ENCODE measurements around the gene VAC14.

DNA sequence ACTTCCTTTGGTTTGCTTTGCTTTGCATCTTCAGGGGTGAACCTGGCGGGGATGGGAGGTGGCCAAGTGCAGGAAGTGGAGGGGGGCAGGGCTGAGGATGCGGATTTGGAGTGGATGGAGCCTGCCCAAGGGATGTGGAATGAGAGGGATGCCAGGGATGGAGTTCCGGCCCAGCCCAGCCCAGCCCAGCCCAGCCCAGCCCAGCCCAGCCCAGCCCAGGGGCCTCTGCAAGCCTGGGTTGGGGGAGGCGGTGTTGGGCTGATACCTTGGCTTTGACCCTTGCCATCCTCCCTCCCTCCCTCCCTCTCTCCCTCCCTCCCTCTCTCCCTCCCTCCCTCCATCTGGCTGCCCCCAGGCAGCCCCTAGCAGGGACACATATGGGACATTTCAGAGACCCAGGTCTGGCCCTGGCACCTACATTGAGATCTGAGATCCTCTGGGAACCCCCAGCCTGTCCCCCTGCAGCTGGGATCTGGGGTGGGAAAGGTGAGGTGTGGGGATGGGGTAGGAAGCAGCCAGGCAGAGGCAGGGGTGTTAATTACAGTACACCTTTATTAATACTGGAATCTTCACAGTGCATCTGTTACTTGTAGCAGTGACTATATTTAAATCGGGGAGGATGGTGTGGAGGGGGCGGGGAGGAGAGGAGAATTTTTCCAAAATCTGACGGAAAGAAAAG, 140.1 kb downstream of the VAC14 start:
- TF ChIP-seq EP300 (IDR thresholded peaks at IDR 0.05; ENCODE audit: borderline replicate concordance) = no peak
- TF ChIP-seq, protein P1, sequence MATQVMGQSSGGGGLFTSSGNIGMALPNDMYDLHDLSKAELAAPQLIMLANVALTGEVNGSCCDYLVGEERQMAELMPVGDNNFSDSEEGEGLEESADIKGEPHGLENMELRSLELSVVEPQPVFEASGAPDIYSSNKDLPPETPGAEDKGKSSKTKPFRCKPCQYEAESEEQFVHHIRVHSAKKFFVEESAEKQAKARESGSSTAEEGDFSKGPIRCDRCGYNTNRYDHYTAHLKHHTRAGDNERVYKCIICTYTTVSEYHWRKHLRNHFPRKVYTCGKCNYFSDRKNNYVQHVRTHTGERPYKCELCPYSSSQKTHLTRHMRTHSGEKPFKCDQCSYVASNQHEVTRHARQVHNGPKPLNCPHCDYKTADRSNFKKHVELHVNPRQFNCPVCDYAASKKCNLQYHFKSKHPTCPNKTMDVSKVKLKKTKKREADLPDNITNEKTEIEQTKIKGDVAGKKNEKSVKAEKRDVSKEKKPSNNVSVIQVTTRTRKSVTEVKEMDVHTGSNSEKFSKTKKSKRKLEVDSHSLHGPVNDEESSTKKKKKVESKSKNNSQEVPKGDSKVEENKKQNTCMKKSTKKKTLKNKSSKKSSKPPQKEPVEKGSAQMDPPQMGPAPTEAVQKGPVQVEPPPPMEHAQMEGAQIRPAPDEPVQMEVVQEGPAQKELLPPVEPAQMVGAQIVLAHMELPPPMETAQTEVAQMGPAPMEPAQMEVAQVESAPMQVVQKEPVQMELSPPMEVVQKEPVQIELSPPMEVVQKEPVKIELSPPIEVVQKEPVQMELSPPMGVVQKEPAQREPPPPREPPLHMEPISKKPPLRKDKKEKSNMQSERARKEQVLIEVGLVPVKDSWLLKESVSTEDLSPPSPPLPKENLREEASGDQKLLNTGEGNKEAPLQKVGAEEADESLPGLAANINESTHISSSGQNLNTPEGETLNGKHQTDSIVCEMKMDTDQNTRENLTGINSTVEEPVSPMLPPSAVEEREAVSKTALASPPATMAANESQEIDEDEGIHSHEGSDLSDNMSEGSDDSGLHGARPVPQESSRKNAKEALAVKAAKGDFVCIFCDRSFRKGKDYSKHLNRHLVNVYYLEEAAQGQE (IDR thresholded peaks at IDR 0.05; ENCODE audit: low read depth) = no peak
- TF ChIP-seq CREB1 (IDR thresholded peaks at IDR 0.05; ENCODE audit: low read depth) = no peak
- TF ChIP-seq EGR1 (IDR thresholded peaks at IDR 0.05) = no peak
- TF ChIP-seq YY1 (IDR thresholded peaks at IDR 0.05; ENCODE audit: low read depth) = no peak
- TF ChIP-seq NFIC (IDR thresholded peaks at IDR 0.05) = no peak
- TF ChIP-seq RAD21 (IDR thresholded peaks at IDR 0.05; ENCODE audit: low read depth) = no peak
- TF ChIP-seq FOXM1 (IDR thresholded peaks at IDR 0.05; ENCODE audit: borderline replicate concordance, low read depth) = no peak
- TF ChIP-seq CEBPB (IDR thresholded peaks at IDR 0.05) = no peak
- TF ChIP-seq TAF1 (IDR thresholded peaks at IDR 0.05; ENCODE audit: low read depth) = no peak
- TF ChIP-seq, protein P2, sequence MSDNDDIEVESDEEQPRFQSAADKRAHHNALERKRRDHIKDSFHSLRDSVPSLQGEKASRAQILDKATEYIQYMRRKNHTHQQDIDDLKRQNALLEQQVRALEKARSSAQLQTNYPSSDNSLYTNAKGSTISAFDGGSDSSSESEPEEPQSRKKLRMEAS (IDR thresholded peaks at IDR 0.05) = no peak
- TF ChIP-seq, protein P3, sequence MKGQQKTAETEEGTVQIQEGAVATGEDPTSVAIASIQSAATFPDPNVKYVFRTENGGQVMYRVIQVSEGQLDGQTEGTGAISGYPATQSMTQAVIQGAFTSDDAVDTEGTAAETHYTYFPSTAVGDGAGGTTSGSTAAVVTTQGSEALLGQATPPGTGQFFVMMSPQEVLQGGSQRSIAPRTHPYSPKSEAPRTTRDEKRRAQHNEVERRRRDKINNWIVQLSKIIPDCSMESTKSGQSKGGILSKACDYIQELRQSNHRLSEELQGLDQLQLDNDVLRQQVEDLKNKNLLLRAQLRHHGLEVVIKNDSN (IDR thresholded peaks at IDR 0.05) = no peak
- TF ChIP-seq TEAD4 (IDR thresholded peaks at IDR 0.05) = no peak
